ENCODE data around the gene AMER2.

Gene AMER2, protein sequence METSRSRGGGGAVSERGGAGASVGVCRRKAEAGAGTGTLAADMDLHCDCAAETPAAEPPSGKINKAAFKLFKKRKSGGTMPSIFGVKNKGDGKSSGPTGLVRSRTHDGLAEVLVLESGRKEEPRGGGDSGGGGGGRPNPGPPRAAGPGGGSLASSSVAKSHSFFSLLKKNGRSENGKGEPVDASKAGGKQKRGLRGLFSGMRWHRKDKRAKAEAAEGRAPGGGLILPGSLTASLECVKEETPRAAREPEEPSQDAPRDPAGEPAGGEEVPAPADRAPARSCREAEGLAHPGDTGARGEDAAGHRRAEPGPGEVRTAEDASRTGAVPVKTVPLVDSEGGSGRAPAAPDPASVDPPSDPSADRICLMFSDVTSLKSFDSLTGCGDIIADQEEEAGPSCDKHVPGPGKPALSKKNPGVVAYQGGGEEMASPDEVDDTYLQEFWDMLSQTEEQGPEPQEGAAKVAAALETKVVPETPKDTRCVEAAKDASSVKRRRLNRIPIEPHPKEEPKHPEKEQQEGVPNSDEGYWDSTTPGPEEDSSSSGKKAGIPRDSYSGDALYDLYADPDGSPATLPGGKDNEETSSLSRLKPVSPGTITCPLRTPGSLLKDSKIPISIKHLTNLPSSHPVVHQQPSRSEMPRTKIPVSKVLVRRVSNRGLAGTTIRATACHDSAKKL

DNA sequence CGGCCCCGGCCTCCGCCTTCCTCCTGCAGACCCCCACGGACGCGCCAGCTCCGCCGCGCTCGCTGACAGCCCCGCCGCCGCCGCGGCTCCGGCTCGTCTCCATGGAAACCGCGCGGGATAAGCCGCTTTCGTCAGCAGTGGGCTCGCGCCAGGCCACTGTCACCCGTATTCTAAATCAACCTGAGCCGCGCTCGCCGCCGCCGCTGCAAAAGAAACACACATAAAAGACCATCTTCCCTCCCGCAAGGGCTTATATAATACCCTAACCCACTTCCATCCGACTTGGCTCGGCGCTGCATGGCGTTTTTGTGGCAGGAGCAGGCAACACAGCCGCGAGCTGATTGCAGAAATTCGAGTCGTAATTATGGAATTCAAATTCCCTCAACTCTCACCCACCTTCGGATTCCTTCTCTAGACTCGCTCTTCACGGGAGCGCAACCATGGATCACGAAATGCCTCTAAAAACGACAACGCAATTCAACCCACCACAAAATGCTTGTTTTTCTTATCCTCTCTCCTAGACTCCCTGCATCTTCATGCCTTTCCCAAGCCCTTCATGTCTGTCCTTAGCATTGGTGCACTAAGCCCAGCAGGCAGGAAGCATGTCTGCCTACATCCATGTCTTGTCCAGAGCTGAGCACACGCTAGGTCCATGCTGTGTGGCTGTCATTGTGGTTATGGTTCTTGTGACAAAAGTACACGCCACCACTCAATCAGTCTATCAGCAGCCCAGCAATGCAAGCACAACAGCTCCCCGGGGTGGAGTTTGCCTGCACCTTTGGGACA is at the start of gene AMER2:
AMER2 (minus strand) TSS at position 772 of the 786 bp plus-strand sequence; CDS start at position 103, 669 bp downstream.
- no peak for DNase-seq

DNA sequence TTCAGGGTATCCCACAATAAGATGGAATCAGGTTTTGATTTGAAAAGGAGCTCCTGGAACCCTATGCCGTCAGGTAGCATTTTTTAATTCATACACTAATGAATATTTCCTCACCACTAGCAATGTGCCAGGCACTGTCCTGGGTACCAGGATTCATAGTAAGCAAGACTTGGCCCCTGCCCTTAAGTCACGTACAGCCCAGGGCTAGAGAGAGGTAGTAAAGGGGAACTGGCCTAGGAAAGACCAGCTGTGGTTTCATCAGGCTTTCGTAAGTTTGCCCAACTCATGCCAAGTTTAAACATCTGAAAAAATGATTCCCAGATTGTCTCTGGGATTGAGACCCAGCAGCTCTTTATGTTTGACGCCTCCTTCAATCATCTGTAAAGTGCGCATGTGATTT is 45.9 kb upstream of the AMER2 start:
- no peak for DNase-seq

DNA sequence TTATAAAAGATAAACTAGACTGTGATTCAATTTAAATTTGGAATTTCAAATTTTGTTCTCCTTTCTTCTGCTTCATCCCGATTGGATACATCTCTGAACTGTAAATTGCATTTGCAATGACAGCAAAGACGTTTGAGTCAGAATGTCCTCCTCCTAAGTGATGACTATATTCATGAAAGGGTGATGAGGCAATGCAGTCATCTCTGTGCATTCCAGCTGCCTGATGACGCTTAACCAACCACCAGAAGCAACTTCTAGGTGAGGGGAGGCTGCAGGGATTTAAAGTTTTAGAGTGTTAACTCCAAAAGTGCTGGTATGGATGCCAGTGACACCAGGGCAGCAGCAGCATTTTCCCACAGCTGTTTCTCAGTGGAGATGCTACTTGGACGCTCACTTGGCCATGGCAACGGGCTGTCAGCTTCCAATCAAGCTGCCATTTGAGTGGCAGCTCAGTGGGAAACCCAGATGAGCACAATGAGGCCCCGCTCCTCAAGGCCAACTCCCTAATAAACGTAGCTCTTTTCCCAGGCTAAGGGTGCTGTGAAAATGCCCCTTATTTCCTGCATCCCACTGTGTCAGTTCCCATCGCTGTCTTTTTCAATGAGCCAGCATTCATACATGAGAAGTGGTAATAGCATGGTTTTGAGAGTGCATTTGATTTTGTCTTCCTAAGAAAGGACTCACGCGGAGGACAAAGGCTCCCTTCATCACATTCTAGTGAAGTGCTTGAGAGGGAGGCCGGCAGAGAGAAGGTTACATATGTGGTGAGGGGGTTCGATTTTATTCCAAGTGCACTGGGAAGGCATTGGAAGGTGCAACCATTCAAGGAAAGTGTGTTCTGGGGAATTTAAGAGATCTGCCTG is 45.2 kb upstream of the AMER2 start:
- no peak for DNase-seq

DNA sequence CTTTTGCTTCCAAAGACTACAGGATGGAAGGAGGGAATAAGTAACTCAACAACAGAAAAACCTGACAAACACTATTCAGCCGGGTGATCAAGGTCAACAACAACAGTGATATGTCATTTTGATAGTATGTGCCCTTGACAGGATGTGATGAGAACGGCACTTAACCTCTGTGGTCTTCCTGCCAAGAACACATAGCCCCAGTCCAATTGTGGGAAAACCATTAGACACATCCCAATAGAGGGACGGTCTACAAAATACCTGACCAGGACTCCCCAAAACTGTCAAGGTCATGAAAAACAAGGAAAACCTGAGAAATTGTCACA is 43.1 kb upstream of the AMER2 start:
- no peak for DNase-seq

DNA sequence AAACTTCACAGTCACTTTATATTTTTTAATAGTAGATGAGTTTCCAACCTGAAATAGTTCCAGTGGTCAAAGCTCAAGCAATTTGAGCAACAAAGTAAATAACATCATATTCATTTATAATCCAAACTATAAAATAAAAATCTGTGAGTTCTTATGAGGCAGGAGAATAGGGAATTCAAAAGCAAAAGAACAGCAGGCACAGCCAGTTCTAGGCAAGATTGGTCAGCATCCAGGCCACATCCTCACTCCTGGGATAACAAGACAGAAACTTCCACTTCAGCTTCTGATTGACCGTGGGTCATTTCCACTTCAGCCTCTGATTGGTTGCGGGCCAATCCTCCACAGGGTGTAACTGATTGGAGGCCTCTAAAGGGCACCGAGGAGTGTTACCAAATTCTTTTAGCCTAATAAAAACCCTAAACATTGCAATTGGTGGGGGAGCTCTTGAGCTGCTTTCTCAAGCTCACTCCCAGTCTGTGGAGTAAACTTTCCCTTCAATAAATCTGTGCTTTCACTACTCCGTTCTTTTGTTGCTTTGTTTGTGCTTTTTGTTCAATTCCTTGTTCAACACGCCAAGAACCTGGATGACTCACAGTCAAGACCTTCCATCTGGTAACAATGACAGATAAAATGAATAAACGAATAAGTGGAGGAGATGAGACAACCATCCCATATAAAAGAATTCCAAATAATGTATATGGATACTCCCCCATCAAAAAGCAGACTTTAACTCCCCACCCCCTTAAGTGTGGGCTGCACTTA is 42.6 kb upstream of the AMER2 start:
- no peak for DNase-seq

DNA sequence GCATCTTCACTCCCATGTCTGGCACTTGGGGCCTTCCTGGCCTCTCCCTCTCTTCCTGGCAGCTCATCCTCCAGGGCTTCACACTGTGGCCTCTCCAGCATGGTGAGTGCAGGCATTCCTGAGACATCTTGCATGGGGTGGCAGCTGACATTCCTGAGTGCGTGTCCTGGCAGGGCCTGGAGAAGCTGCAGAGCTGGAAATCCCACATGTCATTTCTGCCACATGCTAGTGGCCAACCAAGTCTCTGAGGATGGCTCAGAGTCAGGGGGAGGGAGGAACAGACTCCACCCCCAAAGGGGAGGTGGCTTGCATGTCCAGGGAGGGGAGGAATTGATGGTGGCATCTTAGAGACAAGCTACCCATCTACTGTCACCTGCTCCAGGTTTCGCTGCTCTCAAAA is 41.6 kb upstream of the AMER2 start:
- no peak for DNase-seq

DNA sequence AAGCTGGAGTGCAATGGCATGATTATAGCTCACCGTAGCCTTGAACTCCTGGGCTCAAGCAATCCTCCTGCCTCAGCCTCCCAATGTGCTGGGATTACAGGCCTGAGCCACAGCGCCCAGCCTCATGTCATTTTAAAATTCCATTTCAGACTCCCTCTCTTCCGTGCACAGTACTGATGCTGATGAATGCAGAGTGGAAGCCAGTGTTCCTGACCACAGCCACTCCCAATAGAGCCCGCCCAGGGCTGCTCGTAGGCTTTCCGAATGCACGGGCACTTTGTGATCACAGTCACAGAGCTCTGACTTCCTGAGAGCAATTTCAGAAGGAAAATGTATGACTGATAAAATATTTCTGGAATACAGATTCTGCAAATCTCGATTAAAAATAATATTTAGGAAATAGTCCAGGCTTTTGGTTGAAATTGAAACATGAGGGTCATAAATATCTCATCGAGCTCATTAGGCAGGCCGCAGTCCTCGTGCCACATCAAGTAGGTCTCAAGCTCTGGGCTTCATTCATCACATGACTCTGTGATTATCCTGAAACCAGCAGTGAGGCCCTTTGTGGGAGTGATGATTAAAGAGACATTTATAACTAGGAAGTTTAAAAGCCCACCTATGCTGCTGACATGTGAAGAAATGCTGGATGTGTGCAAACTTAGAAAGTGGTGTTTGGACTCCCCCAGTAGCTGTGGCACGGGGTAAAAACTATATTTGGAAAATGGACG is 38.9 kb upstream of the AMER2 start:
- DNase-seq = no peak

DNA sequence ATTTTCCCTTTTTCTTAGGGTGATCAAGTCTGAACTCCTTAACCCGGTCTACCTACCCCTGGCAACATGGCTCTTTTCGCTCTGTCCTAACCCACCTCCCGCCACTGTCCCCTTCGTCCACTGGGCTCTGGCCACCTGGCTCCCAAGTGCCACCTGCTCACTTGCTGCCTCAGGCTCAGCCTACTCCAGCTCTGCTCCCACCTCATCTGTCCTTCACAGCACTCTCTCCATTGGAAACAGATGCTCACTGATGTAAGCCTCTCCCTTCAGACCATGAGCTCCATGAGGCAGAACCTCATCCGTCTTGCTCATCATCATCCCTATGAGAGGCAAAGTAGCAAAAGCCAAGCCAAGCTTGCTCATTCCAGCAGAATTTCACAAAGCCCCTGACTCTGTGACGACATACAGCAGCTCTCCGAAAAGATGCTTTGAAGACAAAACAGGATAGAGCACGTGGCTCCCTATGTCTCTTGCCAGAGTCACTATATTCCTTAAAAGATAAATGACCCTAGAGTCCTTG is 35.3 kb upstream of the AMER2 start:
- DNase-seq = no peak

DNA sequence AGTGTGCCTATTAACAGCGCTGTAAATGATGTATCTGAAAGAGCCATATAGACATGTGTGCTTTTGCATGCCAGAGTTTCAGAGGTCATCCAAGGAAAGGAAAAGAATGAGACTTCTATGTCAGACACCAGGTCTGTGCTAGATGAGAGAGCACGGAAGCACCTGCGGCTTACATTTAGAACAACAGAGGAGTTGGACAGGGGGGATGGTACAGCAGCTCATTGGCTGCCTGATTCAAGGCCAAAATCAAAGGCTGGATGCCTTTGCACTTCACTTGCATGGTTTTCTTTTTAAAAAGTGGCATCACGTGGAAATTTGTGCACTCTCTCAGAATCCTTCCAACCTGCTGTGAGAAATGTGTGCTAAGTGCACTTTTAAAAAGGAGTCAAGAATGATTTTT is 32.8 kb upstream of the AMER2 start:
- no peak for DNase-seq

DNA sequence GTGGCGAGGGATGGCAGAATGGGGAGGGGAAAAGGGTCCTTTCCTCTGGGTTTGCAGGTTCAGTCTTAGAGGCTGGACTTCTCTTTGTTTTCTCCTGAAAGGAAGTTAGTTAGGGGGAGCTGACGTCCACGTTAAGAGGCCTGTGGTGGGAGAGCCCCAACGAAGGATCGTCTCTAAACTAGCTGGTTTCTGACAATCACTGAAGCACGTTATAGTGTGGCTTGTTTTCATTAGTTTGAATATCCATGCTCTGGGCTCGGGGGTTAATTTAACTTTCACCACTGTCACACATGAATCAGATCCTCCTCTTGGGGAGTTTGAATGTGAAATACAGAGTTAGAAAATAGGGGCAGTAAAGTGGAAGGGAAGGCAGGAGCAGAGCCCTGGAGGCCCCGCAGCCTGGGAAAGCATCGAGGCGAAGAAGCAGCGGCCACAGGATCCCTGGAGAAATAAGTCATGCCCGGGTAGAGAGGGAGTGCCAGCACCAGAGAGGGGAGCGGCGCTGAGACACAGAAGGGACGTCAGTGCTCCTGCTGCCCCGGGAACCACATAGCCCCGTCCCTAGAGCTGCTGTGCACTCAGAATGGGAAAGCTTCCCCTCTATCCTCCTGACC is 31.1 kb upstream of the AMER2 start:
- no peak for DNase-seq

DNA sequence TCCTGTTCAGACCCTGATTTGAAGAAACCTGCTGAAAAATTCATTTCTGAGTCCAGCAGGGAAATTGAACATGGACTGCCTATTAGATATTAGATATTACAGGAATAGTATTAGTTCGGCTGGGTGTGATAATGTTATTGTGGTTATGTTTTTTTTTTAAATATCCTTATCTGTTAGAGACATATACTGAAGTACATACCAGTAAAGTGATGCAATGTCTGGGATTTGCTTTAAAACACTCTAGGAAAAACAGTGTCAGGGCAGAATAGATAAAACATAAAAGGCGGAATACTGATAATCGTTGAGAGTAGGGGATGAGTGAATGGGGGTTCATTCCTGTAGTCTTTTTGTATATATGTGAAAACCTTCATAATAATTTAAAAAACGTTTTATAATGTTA is 28.7 kb upstream of the AMER2 start:
- no peak for DNase-seq

DNA sequence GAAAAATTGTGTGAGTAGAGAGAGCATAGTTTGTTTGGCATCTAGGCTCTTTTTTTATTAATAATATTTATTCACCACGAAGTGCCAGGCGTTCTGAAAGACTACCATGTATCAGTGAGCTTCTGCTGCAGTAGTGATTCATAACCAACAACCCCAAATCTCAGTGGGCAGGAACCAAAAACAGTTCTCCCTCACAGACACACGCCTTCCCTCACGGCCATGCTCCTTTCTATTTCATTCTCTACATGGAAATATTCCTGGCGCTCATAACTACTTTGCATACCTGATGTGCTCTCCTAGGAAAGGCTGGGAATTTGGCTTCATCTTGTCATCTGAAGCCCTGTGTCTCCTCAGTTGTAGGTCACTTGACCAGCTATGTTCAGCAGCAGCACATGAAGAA is 26.6 kb upstream of the AMER2 start:
- DNase-seq = no peak

DNA sequence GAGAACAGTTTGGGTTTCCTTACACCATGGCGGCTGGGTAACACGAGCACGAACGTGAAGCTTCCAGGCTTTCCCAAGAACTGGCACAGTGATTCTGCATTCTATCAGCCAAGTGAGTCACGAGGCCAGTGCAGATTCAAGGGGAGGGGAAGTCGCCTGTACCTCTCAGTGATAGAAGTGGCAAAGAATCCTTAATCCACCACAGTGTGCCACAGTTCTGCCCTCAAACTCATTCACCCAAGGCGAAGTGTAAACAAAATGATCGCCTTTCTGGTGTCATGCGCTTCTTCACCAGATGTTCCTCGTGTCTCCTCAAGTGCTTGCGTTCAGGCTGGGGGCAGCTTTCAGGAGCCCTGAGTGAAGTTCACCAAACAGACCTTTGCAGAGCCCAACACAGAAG is 24.9 kb upstream of the AMER2 start:
- DNase-seq = no peak

DNA sequence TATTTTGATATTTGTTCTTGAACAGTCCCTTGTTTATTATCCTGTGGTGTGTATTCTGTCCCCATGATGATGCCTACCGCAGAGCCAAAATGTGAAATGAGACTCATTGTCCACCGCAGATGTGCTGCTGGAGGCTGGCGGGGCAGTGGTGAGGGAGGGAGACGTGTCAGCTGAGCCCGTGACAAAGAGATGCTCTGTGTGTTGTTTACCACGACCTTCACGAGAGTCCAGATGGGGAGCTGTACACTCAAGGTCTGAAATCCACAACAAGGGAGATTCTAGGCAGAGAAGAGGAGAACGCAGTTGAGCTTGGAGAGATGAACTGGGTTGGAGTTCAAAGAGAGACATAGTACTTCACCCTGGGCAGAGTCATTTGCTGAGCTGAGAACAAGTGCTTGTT is 20.8 kb upstream of the AMER2 start:
- DNase-seq = no peak

DNA sequence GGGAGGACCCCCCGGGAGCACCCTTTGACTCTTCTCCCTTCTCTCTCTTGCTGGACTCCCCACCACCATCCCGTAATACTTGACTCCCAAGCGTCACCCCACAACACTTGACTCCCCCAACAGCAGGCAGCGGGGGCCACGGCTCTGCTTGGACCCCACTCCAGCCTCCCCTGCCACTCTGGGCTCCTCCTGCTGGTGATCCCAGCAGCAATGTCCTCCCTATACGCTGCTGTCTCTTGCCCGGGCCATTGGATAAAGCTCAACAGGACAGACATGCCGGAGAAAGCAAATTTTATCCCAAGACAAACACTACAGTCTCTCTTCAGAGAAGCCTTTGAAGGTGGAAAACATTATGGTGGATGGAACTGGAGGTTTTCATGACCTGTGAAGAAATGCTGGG is 20.4 kb upstream of the AMER2 start:
- no peak for DNase-seq

DNA sequence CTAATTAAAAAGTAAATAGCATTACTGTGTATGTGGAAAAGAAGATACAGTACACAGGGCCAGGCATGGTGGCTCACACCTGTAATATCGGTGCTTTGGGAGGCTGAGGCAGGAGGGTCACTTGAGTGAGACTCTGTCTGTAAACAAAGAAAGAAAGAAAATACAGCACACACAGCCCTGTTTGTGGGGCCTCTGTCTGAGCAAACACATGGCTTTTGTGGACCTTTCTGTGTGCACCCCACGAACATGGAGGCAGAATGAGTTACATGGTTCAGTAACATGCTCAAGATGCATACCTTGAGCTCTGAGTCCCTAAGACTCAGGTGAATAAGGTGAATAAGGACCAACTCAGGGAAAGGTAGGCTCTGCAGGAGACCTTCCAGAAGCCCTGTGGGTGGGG is 20.0 kb upstream of the AMER2 start:
- DNase-seq = no peak

DNA sequence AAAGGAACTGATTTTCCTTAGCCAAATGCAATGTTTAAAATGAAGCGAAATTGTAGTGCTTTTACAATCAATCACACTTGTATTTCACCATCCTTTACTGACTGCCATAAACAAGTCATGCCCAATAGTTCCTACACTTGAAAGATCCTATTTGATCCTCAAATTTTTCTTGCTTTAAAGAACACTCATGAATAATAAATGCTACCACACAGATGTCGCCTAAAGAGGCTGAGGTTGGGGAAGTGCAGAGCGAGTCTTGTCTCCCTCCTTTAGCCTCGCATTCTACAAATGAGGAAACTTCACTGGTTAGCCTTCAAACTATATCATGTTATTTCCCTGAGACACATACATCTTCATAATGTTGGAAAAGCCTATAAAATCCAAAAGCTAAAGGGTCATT is 18.7 kb upstream of the AMER2 start:
- DNase-seq = no peak

DNA sequence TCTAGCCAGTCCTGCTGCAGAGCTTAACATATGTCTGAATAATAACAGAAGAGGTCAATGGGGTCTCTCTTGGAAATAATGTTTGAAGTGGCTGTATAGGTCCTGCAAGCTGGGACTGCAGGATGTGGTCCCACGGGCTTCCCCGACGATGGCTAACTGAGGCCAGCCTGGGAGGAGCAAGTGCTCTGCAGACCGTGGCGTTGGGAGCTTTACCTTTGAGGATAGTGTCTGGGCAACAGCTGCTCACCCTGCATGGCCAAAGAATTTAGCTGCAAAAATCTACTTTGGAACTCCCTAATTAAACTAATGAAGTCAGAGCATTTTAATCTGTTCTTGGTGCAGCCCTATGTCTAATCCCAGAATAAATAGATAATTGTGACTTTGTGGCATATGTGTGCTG is 18.2 kb upstream of the AMER2 start:
- no peak for DNase-seq

DNA sequence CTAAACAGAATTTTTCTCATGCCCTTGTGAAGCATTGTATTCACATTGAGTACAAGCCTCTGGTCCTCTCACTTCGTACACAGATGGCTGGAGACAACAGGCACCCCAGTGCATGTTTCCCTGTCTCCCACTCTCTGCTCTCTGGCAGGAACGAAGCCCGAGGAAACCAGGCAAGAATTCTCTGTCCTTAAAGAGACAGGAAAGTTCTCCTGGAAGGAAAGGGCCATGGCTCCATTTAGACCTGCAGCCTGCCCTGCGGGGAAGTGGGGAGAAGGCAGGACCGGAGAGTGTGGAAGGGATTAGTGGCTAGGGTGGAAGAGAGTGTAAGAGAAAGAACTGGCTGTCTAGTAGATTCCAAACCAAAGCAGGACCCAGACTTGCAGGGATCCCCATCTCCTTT is 15.5 kb upstream of the AMER2 start:
- no peak for DNase-seq

DNA sequence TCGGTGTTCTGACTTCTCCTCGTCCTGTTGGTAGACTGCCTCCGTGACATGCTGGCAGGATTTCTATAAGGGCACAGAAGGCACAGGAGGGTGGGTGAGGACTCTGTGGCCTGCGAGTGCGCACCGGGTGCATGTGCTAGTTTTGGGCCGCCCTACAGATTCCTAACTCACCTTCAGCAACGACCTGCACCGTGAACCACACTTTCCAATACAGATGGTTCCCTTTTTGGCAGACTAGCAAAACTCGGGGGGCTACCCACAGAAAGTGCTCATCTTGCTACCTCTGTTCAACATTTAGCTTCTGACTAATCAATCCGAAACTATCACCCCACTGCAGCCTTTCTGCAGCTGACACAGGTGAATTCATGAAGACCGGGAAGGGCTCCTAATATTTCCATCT is 14.1 kb upstream of the AMER2 start:
- DNase-seq = no peak

DNA sequence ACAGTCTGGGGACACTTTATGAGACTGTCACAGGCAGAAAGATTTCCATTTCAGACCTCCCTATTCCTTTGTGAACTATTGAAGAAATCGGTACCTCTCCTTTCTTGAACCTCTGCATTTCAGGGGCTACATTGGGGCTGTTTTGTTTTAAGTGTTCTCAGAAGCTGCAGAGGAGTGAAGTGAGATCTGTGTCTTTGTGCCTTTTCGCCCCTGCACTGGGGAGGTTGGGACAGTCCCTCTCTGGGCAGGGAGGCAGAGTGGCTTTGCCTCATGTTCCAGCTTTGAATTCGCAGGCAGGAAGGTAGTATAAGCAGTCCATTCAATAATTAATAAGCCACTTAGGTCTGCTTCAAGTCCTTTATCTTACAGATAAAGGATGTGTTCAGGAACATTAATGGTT is 9.5 kb upstream of the AMER2 start:
- no peak for DNase-seq
